H9 (cell line): ENCODE results near the gene STRIT1. TPM values are rescaled to one million over a fixed set of nuclear protein-coding genes. Genes with fewer than 3 reads are reported as not detected.

ENCODE experiments used
- DNase-seq: peaks from one replicate; pipeline ENCODE4 v3.0.0-alpha.2; 2017
- H2AFZ ChIP-seq: one replicate; pipeline ENCODE4 v1.6.1; 2013; ENCODE audit warnings: mild to moderate bottlenecking, low read length, control low read depth, moderate library complexity
- H2AK5ac ChIP-seq: 2 replicates; pipeline ENCODE4 v1.6.1; 2013; ENCODE audit warnings: low read length, control low read depth, mixed read lengths; ENCODE audit not compliant: insufficient read length
- H2BK120ac ChIP-seq: one replicate; pipeline ENCODE4 v1.6.1; 2013; ENCODE audit warnings: low read depth, mild to moderate bottlenecking, low read length, control low read depth, inconsistent platforms; ENCODE audit not compliant: poor library complexity, severe bottlenecking
- H2BK12ac ChIP-seq: 2 replicates; pipeline ENCODE4 v1.6.1; 2013; ENCODE audit warnings: low read length, control low read depth, mixed read lengths, low read depth; ENCODE audit not compliant: insufficient read length
- H2BK15ac ChIP-seq: 2 replicates; pipeline ENCODE4 v1.6.1; 2013; ENCODE audit warnings: low read depth, low read length, control low read depth
- H2BK20ac ChIP-seq: one replicate; pipeline ENCODE4 v1.6.1; 2013; ENCODE audit warnings: low read depth, mild to moderate bottlenecking, low read length, control low read depth, inconsistent platforms; ENCODE audit not compliant: poor library complexity, severe bottlenecking
- H2BK5ac ChIP-seq: 2 replicates; pipeline ENCODE4 v1.6.1; 2013; ENCODE audit warnings: low read length, control low read depth, mixed read lengths; ENCODE audit not compliant: insufficient read length
- H3K14ac ChIP-seq: 2 replicates; pipeline ENCODE4 v1.6.1; 2013; ENCODE audit warnings: low read length, control low read depth; ENCODE audit not compliant: insufficient read depth
- H3K18ac ChIP-seq: 2 replicates; pipeline ENCODE4 v1.6.1; 2013; ENCODE audit warnings: low read depth, mild to moderate bottlenecking, mixed read lengths, low read length, control low read depth; ENCODE audit not compliant: insufficient read length
- H3K23ac ChIP-seq: 2 replicates; pipeline ENCODE4 v1.6.1; 2013; ENCODE audit warnings: low read length, control low read depth, mixed read lengths, low read depth; ENCODE audit not compliant: insufficient read length
- H3K23me2 ChIP-seq: 2 replicates; pipeline ENCODE4 v1.6.1; 2013; ENCODE audit warnings: low read depth, mild to moderate bottlenecking, mixed read lengths, low read length, control low read depth; ENCODE audit not compliant: insufficient read length, poor library complexity, severe bottlenecking
- H3K27ac ChIP-seq: 2 replicates; pipeline ENCODE4 v1.5.1; 2013; ENCODE audit warnings: low read length, control low read depth, mixed read lengths, low read depth; ENCODE audit not compliant: insufficient read length
- H3K27me3 ChIP-seq: 2 replicates; pipeline ENCODE4 v1.6.1; 2013; ENCODE audit warnings: low read length, control low read depth, inconsistent platforms; ENCODE audit not compliant: insufficient read depth
- H3K4ac ChIP-seq: 2 replicates; pipeline ENCODE4 v1.6.1; 2013; ENCODE audit warnings: low read depth, mild to moderate bottlenecking, control low read depth, inconsistent platforms, low read length, moderate library complexity
- H3K4me1 ChIP-seq: 2 replicates; pipeline ENCODE4 v1.6.1; 2013; ENCODE audit warnings: low read length, control low read depth, inconsistent platforms; ENCODE audit not compliant: insufficient read depth
- H3K4me2 ChIP-seq: 2 replicates; pipeline ENCODE4 v1.6.1; 2013; ENCODE audit warnings: low read length, control low read depth, mixed read lengths; ENCODE audit not compliant: insufficient read length, insufficient read depth
- H3K56ac ChIP-seq: 2 replicates; pipeline ENCODE4 v1.6.1; 2013; ENCODE audit warnings: low read depth, mild to moderate bottlenecking, mixed read lengths, low read length, control low read depth; ENCODE audit not compliant: insufficient read length
- H3K79me1 ChIP-seq: 2 replicates; pipeline ENCODE4 v1.6.1; 2013; ENCODE audit warnings: low read depth, mild to moderate bottlenecking, moderate library complexity, low read length, control low read depth, inconsistent platforms; ENCODE audit not compliant: insufficient read depth, poor library complexity, severe bottlenecking
- H3K79me2 ChIP-seq: 2 replicates; pipeline ENCODE4 v1.6.1; 2013; ENCODE audit warnings: low read length, control low read depth, inconsistent platforms; ENCODE audit not compliant: insufficient read depth
- H3K9ac ChIP-seq: 2 replicates; pipeline ENCODE4 v1.6.1; 2013; ENCODE audit warnings: low read length, control low read depth, mixed read lengths; ENCODE audit not compliant: insufficient read length; ENCODE audit errors: extremely low read depth
- H3K9me3 ChIP-seq: one replicate; pipeline ENCODE4 v1.6.1; 2013; ENCODE audit warnings: low read depth, low read length, inconsistent platforms; ENCODE audit not compliant: control insufficient read depth
- H3T11ph ChIP-seq: one replicate; pipeline ENCODE4 v1.6.1; 2013; ENCODE audit warnings: mild to moderate bottlenecking, low read length, control low read depth, inconsistent platforms
- H4K20me1 ChIP-seq: one replicate; pipeline ENCODE4 v1.6.1; 2013; ENCODE audit not compliant: control insufficient read depth, insufficient read length, insufficient read depth
- H4K5ac ChIP-seq: 2 replicates; pipeline ENCODE4 v1.6.1; 2013; ENCODE audit warnings: low read depth, mild to moderate bottlenecking, mixed read lengths, low read length, control low read depth; ENCODE audit not compliant: insufficient read length
- H4K8ac ChIP-seq: replicated peaks from 2 replicates; pipeline ENCODE4 v1.6.1; 2013; ENCODE audit warnings: low read length, control low read depth, mixed read lengths, low read depth; ENCODE audit not compliant: insufficient read length
- H4K91ac ChIP-seq: 2 replicates; pipeline ENCODE4 v1.6.1; 2013; ENCODE audit warnings: low read depth, mild to moderate bottlenecking, moderate library complexity, mixed read lengths, low read length, control low read depth; ENCODE audit not compliant: insufficient read length
- H3K27ac Mint-ChIP-seq, 3 experiments: 2 replicates in 2 of 3; 3 replicates in 1 of 3; pipeline ENCODE4 v1.8.0; 2020 to 2021; ENCODE audit warnings: mixed read lengths in 3 of 3, mild to moderate bottlenecking in 1 of 3, moderate library complexity in 1 of 3
- H3K27me3 Mint-ChIP-seq: 2 replicates; pipeline ENCODE4 v1.8.0; 2021; ENCODE audit warnings: low read depth, mild to moderate bottlenecking, moderate library complexity, mixed read lengths
- H3K36me3 Mint-ChIP-seq, 3 experiments: 2 replicates in 2 of 3; 3 replicates in 1 of 3; pipeline ENCODE4 v1.8.0; 2020 to 2021; ENCODE audit warnings: low read depth in 3 of 3, mixed read lengths in 3 of 3; ENCODE audit not compliant: insufficient read depth in 1 of 3
- H3K4me1 Mint-ChIP-seq, 2 experiments: 2 replicates each; pipeline ENCODE4 v1.8.0; 2020; ENCODE audit warnings: mixed read lengths in 2 of 2
- H3K4me3 Mint-ChIP-seq, 2 experiments: 2 replicates in 1 of 2; 3 replicates in 1 of 2; pipeline ENCODE4 v1.8.0; 2020 to 2021; ENCODE audit warnings: mild to moderate bottlenecking in 2 of 2, mixed read lengths in 2 of 2, moderate library complexity in 1 of 2
- H3K9me3 Mint-ChIP-seq, 2 experiments: 2 replicates in 1 of 2; 3 replicates in 1 of 2; pipeline ENCODE4 v1.8.0; 2020; ENCODE audit warnings: mild to moderate bottlenecking in 2 of 2, mixed read lengths in 2 of 2, moderate library complexity in 1 of 2
- CTCF ChIP-seq: fragments of 200-600 bp; sonication (generic); conservative IDR thresholded peaks from 3 replicates; pipeline ENCODE4 v1.8.0; 2021; ENCODE audit warnings: antibody characterized with exemption, mild to moderate bottlenecking
- total RNA-seq: library from RNA; stranded (reverse); gene quantifications from 2 replicates; pipeline ENCODE4 v1.2.1, GENCODE V29; 2021

Gene STRIT1
- total RNA-seq, 1 experiment from 2014 or later: not detected

DNA sequence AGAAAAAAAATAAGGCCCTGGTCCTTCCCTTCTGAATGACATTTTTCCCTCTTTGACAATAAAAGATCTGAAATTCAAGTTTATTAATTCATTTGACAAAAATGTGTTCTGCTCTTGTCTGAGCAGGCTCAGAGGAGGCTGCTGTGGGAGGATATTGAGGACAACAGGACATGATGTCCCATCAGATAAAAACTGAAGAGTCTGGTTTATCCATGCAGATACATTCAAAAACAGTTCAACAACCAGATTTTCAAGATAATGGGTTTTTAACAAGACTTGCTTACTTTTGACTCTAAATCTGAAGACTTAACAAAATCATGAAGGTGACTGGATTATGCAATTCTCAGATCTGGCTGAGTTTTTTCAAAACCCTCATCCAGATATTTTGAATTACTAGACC lies 36.9 kb upstream of the STRIT1 start:
- H3K9ac ChIP-seq: no peak overlapping the region
- H3K27ac Mint-ChIP-seq: no peak overlapping the region
- H3K4me1 Mint-ChIP-seq: peaks cover 4 to 6% of the 10 kb centered on the region in 2 experiments; a peak in 2 of 4 replicates

More for the DNA sequence above, 36.9 kb upstream of the STRIT1 start:
- TF ChIP-seq CTCF: no peak
- Histone ChIP-seq H3K79me1 (no peaks in the 10 kb centered on the region), H3K4ac (no peak overlapping the region), H3K4me1 (no peaks in the 10 kb centered on the region), H3K4me2 (no peak overlapping the region), H3K27me3 (no peaks in the 10 kb centered on the region), H2BK5ac (no peak overlapping the region), H3K23me2 (no peaks in the 10 kb centered on the region), H4K5ac (no peak overlapping the region), H3K9me3 (no peaks in the 10 kb centered on the region), H2BK15ac (no peak overlapping the region), H2AK5ac (no peak overlapping the region), H3K18ac (no peak overlapping the region), H4K91ac (no peak overlapping the region), H4K8ac (no peak overlapping the region), H3K14ac (no peak overlapping the region), H2BK20ac (no peak overlapping the region), H4K20me1 (no peaks in the 10 kb centered on the region), H3K56ac (no peak overlapping the region), H2AFZ (no peak overlapping the region), H3K23ac (no peak overlapping the region), H3K79me2 (no peaks in the 10 kb centered on the region), H2BK12ac (no peak overlapping the region), H3K27ac (no peak overlapping the region), H3T11ph (no peak overlapping the region), H2BK120ac (no peak overlapping the region)
- Mint-ChIP-seq H3K27me3 (no peaks in the 10 kb centered on the region), H3K4me3 (no peak overlapping the region), H3K36me3 (no peaks in the 10 kb centered on the region), H3K9me3 (no peaks in the 10 kb centered on the region)
- no peak for DNase-seq
